ENCODE results near the gene OBP2B.
"Not testable (repeated sequence)": the region's sequence is repeated elsewhere in the genome, so short reads cannot be mapped to it uniquely, and the experiment has no call there.

OBP2B gene

DNA sequence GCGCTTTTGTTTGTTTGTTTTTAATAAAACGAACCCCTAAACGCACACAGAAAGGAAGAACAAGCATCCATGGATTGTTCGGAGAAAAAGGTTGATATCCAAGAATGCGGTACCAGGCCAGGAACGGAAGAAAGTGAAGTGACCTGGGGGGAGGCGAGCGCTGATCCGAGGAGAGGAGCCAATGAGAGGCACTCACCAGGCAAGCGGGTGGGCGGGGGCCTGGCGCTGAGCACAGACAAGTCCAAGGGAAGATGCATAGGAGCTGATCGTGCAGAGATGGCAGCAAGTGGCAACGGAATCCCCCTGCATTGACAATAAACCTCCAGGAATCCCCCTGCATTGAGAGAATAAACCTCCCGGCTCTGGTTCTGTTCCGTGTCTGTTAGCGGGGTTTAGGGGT is 8.4 kb downstream of the OBP2B start:
- DNase-seq: no peak

DNA sequence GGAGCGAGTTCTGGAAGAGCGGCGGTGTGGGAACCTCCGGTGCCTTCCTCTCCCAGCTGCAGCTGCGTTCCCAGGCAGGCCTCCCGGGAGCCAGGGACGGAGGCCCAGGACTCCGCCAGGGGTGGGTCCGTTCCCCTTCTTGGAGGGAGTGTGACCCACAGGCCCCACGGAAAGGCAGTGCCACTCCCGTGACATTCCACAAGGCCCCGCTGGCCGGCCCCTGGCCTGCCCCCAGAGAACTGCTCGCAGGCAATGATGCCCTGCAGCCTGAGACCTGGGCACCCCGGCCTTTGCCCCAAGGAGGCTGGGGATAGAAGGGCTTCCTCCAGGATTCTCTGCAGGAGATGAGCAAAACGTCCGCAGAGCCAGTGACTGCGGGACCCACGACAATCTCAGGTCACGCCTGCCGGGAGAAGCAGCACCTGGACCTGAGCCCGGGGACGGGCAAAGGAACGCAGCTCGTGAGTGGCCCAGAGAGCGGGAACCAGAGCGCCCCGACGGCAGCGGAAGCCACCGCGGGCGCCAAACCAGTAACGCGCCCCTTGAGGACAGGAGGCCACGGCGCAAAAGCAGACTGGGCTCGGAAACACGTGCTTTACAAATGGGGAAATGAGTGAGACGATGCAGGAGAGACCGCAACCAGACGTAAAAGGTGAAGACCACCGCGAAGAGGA is 9.3 kb downstream of the OBP2B start:
- DNase-seq: no peak

DNA sequence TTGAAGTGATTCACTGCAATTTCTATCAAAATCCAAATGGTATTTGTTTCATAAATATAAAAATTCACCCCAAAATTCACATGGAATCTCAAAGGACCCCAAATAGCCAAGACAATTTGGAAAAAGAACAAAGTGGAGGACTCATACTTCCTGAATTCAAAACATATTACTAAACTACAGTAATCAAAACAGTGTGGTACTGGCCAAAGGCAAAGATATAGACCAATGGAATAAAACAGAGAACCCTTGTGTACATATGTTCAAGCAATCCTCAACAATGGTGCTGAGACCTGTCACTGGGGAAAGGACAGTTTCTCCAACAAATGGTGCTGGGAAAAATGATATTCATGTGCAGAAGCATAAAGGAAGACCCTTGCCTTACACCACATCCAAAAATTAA is 14.0 kb downstream of the OBP2B start:
- DNase-seq: no peak

DNA sequence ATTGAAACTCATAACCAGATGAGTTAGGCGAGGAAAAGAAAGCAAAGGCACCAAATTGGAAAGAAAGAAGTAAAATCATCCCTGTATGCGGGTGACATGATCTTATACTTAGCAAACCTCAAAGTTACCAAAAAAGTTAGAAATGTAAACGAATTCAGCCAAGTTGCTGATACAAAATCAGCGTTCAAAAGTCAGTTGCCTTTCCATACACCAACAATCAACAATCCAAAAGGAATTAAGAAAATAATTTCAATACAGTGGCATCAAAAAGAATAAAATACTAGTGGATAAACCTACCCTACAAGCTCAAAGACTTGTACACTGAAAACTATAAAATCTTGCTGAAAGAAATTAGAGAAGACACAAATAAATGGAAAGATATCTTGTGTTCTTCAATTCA is 14.5 kb downstream of the OBP2B start:
- DNase-seq: no peak

DNA sequence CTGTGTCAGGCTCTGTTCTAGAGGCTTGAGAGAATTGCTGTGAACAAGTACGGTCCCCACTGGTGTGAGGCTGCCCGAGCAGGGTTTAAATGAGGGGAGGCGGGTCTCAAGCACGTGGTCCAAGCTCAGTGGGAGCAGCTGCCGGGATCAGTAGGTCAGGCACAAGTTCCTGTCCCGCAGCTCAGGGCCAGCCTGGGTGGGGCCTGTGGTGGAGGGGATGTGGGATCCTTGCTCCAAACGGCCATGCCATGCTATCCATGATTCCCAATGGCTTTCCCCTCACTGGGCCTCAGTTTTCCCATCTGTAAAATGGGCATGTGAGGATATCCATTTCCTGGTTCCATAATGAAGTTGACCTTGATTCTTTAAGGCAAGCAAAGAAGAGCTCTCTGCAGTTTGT is 17.1 kb downstream of the OBP2B start:
- no peak for DNase-seq

DNA sequence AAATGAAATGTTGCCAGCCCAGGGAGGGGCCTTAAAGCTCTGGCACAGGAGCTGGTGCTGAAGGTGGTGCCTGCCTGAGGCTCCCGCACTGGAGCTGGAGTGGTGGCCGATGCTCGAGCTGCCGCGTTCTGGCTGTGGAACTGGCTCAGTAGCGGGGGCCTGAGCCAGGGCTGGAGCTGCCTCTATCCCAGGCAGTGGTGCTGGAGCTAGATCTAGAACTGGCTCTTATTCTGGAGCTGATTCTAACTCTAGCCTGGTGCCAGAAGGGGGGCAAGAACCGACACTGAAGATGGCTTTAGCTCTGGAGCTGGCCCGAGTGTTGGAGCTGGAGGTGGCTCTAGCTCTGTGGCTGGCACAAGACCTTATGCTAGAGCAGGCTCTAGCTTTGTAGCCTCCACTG is 19.2 kb downstream of the OBP2B start:
- no peak for DNase-seq

DNA sequence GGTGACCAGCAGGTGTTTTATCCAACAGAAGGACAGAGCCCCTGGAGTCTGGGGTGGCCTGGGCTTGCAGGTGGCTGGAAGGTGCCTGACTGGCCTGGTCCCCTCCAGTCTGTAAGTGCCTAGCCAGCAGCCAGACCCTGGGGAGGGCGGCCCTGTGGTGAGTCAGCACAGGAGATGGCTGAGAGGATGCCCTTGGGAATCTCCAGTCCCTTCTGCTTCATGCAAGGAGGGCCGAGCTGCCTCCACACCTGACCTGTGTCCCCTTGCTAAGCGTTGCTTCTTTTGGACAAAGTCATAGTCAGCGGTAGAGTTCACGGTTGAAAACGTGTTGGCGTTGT is 20.2 kb downstream of the OBP2B start:
- DNase-seq: no peak

DNA sequence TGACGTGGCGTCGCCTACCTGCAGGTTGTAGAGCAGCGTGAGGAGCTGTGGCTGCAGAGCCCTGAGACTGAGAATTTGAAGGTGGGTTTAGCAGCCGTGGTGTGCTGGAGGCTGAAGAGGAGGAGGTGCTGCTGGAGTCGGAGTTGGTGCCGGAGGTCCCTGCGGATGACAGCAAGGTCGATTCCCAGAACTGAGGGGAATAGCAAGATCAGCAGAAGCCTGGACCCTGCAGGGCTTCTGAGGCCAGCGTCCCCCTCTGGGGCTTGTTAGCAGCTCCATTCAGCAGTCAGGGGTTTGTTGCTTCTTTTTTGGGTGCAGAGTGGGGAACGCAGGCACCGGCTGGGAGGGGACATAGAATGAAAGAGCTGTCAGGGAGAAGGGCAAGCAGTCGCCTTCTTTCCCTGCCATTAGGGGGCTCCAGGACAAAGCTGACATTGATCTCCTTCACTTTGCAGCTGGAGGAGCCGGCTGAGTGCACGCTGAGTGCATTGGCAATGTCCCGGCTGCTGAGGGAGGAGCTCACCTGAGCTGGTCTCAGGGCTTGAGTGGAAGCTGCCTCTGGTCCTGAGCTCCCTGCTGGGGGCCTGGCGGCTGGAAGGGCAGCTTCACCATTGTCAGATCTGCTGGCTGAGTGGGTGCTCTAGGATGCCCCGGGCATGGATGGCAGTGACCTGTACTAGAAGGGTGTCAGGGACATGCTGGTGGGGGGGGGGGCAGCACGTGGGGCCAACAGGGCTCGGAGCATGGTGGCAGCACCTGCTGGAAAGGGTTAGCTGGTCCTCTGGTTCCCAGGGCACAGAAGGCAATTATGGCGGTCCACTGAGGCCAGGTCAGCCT is 20.8 kb downstream of the OBP2B start:
- no peak for DNase-seq

DNA sequence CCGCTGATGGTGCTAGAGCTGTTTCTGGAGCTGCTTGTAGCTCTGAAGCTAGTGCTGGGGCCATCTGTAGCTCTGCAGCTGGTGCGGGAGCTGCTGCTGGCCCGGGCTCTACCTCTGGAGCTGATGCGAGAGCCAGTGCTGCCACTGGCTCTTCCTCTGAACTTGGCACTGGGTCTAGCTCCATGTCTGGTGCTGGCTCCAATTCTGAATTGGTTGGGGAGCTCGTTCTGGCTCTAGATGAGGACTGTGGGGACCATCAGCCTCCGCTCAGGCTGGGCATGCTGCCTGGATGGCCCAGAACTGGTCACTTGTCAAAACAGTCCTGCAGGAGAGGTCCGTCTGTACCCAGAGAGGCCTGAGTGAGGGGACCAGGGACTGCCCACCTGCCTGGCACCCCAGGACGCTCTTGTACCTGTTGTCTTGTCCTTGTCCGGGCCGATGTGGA is 21.5 kb downstream of the OBP2B start:
- DNase-seq: no peak

DNA sequence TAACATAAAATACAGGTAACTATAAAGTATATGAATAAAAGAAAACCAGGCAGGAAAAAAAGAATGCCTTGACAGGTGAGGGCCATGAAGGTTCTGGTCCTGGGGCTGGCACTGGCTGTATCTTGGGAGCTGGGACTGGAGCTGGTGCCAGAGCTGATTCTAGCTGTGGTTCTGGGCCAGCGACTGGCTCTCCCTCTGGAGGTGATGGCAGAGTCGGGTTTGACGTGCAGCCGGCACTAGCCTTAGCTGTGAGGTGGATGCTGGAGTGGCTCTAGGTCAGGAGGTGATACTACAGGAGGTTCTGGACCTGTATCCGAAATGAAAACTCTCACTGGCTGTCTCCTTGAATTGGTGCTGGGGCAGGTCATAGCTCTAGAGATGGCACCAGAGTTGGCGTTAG is 22.3 kb downstream of the OBP2B start:
- DNase-seq: no peak

DNA sequence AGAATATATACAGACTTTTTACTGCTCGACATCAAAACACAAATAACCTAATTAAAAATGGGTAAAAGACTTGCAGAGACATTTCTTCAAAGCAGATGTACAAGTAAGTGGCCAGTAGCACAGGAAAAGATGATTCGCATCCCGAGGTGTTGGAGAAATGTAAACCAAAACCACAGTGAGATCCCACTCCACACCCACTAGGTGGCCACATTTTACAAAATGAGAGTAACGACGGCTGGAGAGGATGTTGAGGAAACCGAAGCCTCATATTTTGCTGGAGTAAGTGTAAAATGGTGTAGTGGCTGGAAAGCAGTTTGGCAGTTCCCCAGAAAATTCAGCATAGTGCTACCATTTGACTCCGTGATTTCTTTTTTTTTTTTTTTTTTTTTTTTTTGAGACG is 24.1 kb downstream of the OBP2B start:
- DNase-seq: peak in 1 of 2 donors; percentile 54

DNA sequence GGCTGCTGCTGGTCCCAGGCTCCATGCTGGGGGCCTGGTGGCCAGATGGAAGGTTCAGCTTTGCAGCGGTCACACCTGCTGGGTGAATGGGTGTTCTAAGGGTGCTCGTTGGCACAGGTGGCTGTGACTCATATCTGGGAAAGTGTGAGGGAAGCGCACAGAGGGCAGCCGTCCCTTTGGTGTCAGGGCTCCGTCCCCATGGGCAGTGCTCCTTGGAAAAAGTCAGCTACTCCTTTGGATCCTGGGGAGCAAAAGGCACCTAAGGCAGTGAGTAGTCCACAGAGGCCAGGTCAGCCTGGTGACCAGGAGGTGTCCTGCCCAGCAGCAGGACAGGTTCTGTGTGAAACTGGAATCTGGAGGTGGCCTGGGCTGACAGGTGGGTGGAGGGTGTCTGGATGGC is 26.9 kb downstream of the OBP2B start:
- DNase-seq: no peak

DNA sequence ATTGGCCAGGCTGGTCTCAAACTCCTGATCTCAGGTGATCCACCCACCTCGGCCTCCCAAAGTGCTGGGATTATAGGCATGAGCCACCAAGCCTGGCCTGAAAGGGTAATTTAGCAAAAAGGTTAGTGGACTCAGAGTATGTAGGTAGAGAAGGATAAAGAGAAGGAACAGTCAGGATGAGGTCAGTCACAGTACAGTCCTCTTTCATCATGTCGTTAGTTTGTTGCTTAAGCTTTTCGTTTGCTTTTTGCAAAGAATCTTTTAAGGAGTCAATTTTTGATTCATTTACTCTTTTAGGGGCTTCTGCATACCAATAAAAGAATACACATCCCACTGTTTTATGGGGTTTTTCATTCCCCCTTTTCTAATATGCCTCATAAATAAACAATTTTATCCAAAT is 27.5 kb downstream of the OBP2B start:
- DNase-seq: no peak

DNA sequence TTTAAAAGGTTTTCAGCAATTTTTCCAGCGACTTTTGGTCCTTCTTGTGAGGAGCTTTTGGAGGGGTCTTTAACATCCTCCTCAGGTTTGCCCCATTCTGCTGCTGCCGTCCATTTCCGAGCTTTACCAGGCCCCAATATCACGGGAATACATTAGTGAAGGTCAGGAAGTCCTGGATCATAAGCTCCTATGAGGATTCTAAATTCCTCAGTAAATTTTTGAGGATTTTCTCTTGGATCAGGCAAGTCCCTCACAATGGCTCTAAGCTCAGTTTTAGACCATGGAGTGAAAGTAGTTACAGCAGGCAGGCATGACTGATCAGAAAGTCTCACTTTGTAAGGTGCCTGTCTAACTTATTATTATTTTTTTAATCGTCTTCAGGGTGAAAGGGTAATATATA is 28.1 kb downstream of the OBP2B start:
- no peak for DNase-seq

DNA sequence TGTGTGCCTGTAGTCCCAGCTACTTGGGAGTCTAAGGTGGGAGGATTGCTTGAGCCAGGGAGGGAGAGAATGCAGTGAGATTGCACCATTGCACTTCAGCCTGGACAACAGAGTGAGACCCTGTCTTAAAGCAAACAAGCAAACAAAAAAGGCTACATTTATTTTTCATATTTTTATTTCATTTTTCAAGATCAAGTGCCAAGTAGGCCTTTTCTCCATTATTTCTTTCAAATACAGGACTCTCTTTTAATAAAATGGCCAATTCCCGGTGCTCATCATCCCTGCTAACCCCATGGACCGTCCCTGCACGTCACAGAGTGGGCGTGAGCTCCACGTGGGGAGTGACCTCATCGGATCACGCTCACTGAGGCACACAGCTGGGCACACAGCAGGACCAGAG is 36.0 kb downstream of the OBP2B start:
- DNase-seq: no peak

DNA sequence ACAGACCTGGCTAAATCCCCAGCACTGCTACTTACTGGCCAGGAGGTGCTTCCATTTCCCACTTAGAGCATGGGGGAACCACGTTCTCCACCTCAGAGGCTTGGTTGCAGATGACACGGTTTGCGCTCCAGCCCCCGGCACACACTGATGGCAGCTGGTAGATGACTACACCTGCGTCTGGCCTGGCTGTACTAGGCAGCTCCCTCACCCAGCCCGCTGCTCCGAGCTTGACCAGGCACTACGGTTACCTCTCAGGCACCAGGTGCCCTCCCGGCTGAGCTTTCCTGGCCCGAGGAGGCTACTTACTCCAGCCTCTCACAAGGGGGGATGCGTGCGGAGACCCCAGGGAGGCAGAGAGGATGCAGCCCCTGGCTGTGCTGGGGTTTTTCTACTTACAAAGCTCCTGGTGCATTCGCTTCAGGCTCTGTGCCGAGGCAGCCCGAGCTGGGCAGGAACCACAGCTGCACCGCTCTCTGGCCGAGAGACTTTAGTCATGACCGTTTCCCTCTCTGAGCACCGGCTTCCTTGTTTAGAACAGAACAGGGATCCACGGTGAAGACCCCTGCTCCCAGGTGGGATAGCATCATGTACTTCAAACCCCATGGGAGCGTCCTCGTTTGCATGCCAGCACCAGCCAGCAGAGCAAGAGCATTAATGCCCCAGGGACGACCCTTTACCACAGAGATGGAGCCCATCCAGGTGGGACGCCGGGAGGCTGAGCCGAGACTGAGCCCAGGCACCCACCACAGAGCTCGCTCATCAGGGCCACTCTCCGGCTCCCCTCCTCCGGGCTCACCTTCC is 37.7 kb downstream of the OBP2B start:
- no peak for DNase-seq

DNA sequence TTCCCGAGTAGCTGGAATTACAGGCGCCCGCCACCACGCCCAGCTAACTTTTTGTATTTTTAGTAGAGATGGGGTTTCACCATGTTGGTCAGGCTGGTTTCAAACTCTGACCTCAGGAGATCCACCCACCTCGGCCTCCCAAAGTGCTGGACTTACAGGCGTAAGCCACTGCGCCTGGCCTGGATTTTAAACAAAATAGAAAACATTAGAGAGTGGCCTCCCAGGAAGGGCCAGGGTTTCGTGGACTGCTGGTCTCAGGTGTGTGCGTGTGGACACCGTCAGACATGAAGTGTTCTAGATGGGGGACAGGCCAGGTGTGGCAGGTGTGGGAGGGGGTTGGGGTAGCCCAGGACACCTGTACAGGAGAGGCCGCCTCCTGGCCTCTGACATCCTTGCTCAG is 38.3 kb downstream of the OBP2B start:
- DNase-seq: no peak

DNA sequence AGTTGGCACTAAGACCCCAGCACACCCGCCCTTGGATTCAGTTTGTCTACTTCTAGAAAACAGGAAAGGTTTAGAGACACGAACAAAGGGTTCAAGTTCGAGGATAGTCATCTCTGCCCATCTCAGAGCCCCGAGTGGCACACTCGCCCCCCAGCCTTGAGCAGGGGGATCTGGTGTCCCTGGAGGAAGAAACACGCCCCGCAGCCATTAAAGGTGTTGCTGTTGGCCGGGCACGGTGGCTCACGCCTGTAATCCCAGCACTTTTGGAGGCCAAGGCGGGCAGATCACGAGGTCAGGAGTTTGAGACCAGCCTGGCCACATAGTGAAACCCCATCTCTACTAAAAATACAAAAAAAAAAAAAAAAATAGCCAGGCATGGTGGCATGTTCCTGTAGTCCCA is 39.4 kb downstream of the OBP2B start:
- not testable (repeated sequence) for DNase-seq

DNA sequence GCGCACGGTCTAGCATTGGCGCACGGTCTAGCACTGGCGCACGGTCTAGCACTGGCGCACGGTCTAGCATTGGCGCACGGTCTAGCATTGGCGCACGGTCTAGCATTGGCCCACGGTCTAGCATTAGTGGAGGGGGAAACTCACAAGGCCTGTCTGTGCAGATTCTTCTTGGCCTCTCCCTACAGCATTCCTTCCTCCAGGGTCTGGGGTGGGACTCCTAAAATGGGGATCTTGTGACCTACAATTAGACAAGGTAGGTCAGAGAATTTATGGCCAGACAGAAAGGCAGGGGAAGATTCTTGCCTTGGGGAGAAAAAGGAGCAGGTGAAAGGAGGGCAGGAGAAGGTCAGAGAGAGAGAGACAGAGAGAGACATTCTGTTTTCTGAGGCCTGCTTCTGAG is 39.9 kb downstream of the OBP2B start:
- no peak for DNase-seq

DNA sequence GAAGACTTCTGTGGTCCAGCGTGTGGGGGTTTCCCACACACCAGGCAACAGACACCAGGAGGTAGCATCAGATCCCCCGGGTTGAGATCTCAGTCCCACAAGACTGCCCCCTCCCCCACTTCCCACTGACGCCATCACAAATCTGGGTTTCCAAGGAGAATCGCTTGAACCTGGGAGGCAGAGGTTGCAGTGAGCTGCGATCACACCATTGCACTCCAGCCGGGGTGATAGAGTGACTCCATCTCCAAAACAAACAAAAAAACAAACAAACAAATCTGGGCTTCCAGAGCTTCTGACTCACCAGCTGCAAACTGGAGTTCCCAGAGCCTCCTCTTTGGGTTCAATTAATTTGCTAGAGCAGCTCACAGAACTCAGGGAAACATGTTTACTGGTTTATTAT is 40.6 kb downstream of the OBP2B start:
- DNase-seq: no peak

DNA sequence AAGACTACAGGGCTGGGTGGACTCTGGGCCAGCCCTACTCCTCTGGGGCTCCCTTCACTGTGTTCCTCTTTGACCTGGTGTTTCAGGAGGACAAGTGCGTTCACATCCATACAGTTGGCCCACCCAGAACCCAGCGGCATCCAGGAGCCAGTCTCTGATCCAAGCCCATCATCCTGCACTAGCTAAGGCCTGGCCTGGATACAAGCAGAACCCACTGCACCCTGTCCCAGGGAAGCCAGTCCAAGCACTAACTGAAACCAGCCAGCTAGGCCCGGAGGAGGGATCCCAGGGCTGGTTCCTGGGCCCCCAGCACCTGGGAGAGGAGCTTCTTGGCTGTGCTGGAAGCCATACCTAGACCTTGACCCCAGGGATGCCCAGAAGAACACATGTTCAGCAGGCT is 41.3 kb downstream of the OBP2B start:
- no peak for DNase-seq

DNA sequence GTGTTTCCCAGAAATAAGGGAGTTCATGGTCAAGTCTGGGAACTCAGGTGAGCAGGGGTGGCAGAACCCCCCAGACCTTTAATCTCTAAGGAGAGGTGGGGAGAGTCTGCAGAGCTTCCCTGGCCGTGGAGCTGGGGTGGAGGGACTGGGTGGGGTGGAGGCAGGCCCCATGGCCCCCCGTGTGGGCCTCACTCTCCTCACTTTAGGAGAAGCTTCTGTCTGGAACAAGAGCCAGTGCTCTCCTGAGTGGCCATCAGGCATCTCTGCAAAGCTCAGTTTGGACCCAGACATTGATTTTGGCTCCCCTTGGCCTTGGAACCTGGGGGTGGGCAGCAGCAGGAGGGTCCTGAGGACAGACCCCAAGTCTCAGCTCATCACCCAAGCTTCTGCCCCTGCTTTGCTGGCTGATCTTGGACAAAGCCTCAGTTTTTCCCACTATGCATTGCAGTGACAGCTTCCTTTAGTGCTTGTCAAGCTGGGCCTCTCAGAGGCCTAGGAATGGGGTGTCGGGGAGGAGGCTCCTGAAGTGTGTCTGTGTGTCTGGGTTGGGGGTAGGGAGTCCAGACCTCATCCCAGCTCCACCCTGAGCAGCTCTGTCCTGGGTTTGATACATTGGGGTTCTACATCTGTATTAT is 41.8 kb downstream of the OBP2B start:
- no peak for DNase-seq

DNA sequence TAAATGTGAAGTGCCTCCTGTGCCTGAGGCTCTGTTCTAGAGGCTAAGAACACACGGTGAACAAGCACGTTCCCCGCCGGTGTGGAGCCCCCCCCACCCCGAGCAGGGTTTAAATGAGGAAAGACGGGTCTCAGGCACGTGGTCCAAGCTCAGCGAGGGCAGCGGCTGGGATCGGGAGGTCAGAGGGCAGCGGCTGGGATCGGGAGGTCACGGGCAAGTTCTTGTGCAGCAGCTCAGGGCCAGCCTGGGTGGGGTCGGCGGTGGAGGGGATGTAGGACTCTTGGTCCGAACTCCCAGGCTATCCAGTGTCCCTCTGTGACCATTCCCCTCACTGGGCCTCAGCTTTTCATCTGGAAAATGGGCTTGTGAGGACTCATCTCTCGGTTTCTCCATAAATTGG is 42.7 kb downstream of the OBP2B start:
- DNase-seq: no peak

DNA sequence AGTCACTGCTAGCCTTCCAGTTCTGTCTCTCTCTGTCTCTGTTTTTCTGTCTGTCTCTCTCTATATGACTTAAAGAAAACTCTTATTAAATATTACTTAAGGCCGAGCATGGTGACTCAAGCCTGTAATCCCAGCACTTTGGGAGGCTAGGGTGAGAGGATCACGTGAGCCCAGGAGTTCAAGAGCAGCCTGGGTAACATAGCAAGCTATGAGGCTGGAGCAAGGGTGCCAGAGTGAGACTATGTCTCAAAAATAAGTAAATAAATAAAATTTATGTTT is 43.7 kb downstream of the OBP2B start:
- no peak for DNase-seq

All from hippocampal formation (tissue), 2 donors.